Measurements from ENCODE around the gene CUX1. TPM values are rescaled to one million over a fixed set of nuclear protein-coding genes. Genes with fewer than 3 reads are reported as not detected.
"Not testable (repeated sequence)": the region's sequence is repeated elsewhere in the genome, so short reads cannot be mapped to it uniquely, and the experiment has no call there.

CUX1 gene
- total RNA-seq, 1 experiment from 2014 or later = 53.5 TPM

GRCh38 chr7:102024769-102025391 is 207.5 kb downstream of the CUX1 start:
- H3K18ac ChIP-seq (ENCODE audit: insufficient read length, low read depth, low read length) = no peak overlapping the region
- H3K79me2 ChIP-seq (ENCODE audit: insufficient read depth, low read length) = peaks cover 2% of the 10 kb centered on the region; the same call in 1 of the 2 replicates
- no peak for TF ChIP-seq CTCF (conservative IDR thresholded peaks at IDR 0.05)
- H4K20me1 ChIP-seq (ENCODE audit: control insufficient read depth, insufficient read depth, insufficient read length) = no peaks in the 10 kb centered on the region
- no peak overlapping the region for H4K8ac ChIP-seq (replicated peaks; ENCODE audit: insufficient read length, low read depth, low read length)
- no peak overlapping the region for H3K9ac ChIP-seq (ENCODE audit: extremely low read depth, insufficient read length, low read length)
- H3K4me3 Mint-ChIP-seq = no peak overlapping the region
- no CpG with 5 or more reads among the region's 15 CpGs for WGBS (ENCODE audit: extremely low coverage, insufficient read length, low lambda C conversion rate)
- H3K27me3 Mint-ChIP-seq (ENCODE audit: low read depth) = no peaks in the 10 kb centered on the region; the same call in 1 of the 2 replicates
- H3K14ac ChIP-seq (ENCODE audit: insufficient read depth, low read length) = no peak overlapping the region
- H3K56ac ChIP-seq (ENCODE audit: insufficient read length, low read depth, low read length) = no peak overlapping the region
- H3K4ac ChIP-seq (ENCODE audit: low read depth, low read length) = no peak overlapping the region
- no peaks in the 10 kb centered on the region for H3K27me3 ChIP-seq (ENCODE audit: insufficient read depth, low read length)
- no peak overlapping the region for H4K91ac ChIP-seq (ENCODE audit: insufficient read length, low read depth, low read length)
- H3K23me2 ChIP-seq (ENCODE audit: insufficient read length, low read depth, low read length, poor library complexity, severe bottlenecking) = no peaks in the 10 kb centered on the region
- no peaks in the 10 kb centered on the region for H3K9me3 Mint-ChIP-seq
- no peak overlapping the region for H3T11ph ChIP-seq (ENCODE audit: low read length)
- peaks cover 0 to 14% (median 4%) of the 10 kb centered on the region in 3 experiments; a peak in 4 of 7 replicates for H3K36me3 Mint-ChIP-seq (ENCODE audit: insufficient read depth in 1 of 3, low read depth in 3 of 3)
- H3K4me1 ChIP-seq (ENCODE audit: insufficient read depth, low read length) = no peaks in the 10 kb centered on the region; the same call in 1 of the 2 replicates
- no peak overlapping the region for H3K27ac ChIP-seq (ENCODE audit: insufficient read length, low read depth, low read length)
- DNase-seq = peak; percentile 52
- no peak overlapping the region for H2AFZ ChIP-seq (ENCODE audit: low read length)
- no peaks in the 10 kb centered on the region for H3K79me1 ChIP-seq (ENCODE audit: insufficient read depth, low read depth, low read length, poor library complexity, severe bottlenecking)
- peak overlapping the region; percentile 34 to 44 (median 37); a peak in 3 of 7 replicates for H3K27ac Mint-ChIP-seq
- H2BK12ac ChIP-seq (ENCODE audit: insufficient read length, low read depth, low read length) = no peak overlapping the region
- H2BK20ac ChIP-seq (ENCODE audit: low read depth, low read length, poor library complexity, severe bottlenecking) = no peak overlapping the region
- no peak overlapping the region for H3K4me2 ChIP-seq (ENCODE audit: insufficient read depth, insufficient read length, low read length)
- H2BK120ac ChIP-seq (ENCODE audit: low read depth, low read length, poor library complexity, severe bottlenecking) = no peak overlapping the region
- no peaks in the 10 kb centered on the region for H3K9me3 ChIP-seq (ENCODE audit: control insufficient read depth, low read depth, low read length)
- no peak overlapping the region for H3K23ac ChIP-seq (ENCODE audit: insufficient read length, low read depth, low read length)
- no peak overlapping the region for H2AK5ac ChIP-seq (ENCODE audit: insufficient read length, low read length)
- H2BK5ac ChIP-seq (ENCODE audit: insufficient read length, low read length) = no peak overlapping the region
- H2BK15ac ChIP-seq (ENCODE audit: low read depth, low read length) = no peak overlapping the region
- peaks cover 12 to 19% of the 10 kb centered on the region in 2 experiments for H3K4me1 Mint-ChIP-seq
- H4K5ac ChIP-seq (ENCODE audit: insufficient read length, low read depth, low read length) = no peak overlapping the region

- H3T11ph ChIP-seq (ENCODE audit: low read length); H3K18ac ChIP-seq (ENCODE audit: insufficient read length, low read depth, low read length); H2BK120ac ChIP-seq (ENCODE audit: low read depth, low read length, poor library complexity, severe bottlenecking); H3K9me3 ChIP-seq (ENCODE audit: control insufficient read depth, low read depth, low read length); H3K23ac ChIP-seq (ENCODE audit: insufficient read length, low read depth, low read length); H3K27ac ChIP-seq (ENCODE audit: insufficient read length, low read depth, low read length); H3K14ac ChIP-seq (ENCODE audit: insufficient read depth, low read length); H4K20me1 ChIP-seq (ENCODE audit: control insufficient read depth, insufficient read depth, insufficient read length); H3K4me1 ChIP-seq (ENCODE audit: insufficient read depth, low read length); H4K8ac ChIP-seq (replicated peaks; ENCODE audit: insufficient read length, low read depth, low read length); H3K23me2 ChIP-seq (ENCODE audit: insufficient read length, low read depth, low read length, poor library complexity, severe bottlenecking); H3K27me3 ChIP-seq (ENCODE audit: insufficient read depth, low read length); H3K27me3 Mint-ChIP-seq (ENCODE audit: low read depth); H3K56ac ChIP-seq (ENCODE audit: insufficient read length, low read depth, low read length); H2BK20ac ChIP-seq (ENCODE audit: low read depth, low read length, poor library complexity, severe bottlenecking); H2AK5ac ChIP-seq (ENCODE audit: insufficient read length, low read length); H3K27ac Mint-ChIP-seq; H3K4me2 ChIP-seq (ENCODE audit: insufficient read depth, insufficient read length, low read length); H2AFZ ChIP-seq (ENCODE audit: low read length); H2BK15ac ChIP-seq (ENCODE audit: low read depth, low read length); H3K4ac ChIP-seq (ENCODE audit: low read depth, low read length); H4K91ac ChIP-seq (ENCODE audit: insufficient read length, low read depth, low read length); H4K5ac ChIP-seq (ENCODE audit: insufficient read length, low read depth, low read length); H3K79me2 ChIP-seq (ENCODE audit: insufficient read depth, low read length); H3K9me3 Mint-ChIP-seq; H3K4me3 Mint-ChIP-seq; DNase-seq; H3K9ac ChIP-seq (ENCODE audit: extremely low read depth, insufficient read length, low read length); H2BK5ac ChIP-seq (ENCODE audit: insufficient read length, low read length); H2BK12ac ChIP-seq (ENCODE audit: insufficient read length, low read depth, low read length); H3K79me1 ChIP-seq (ENCODE audit: insufficient read depth, low read depth, low read length, poor library complexity, severe bottlenecking): not testable (repeated sequence)
- Mint-ChIP-seq H3K4me1 (peaks cover 12 to 21% of the 10 kb centered on the region in 2 experiments), H3K36me3 (ENCODE audit: insufficient read depth in 1 of 3, low read depth in 3 of 3) (peaks cover 0 to 14% (median 4%) of the 10 kb centered on the region in 3 experiments; a peak in 4 of 7 replicates)
- WGBS (ENCODE audit: extremely low coverage, insufficient read length, low lambda C conversion rate) = no CpG with 5 or more reads among the region's 4 CpGs
Observed at GRCh38 chr7:102025777-102026176, 208.4 kb downstream of the CUX1 start.

All from H9 (cell line).